UCSD-AML1 (cell line): Measurements from ENCODE around the gene TMEM254.
"Not testable (repeated sequence)": the region's sequence is repeated elsewhere in the genome, so short reads cannot be mapped to it uniquely, and the experiment has no call there.

Experiments used
- DNase-seq: peaks from one replicate; lab custom pipeline; 2025; ENCODE audit not compliant: unreplicated experiment; lab: John Stamatoyannopoulos, UW

The TMEM254 gene

GRCh38 chr10:80075781-80076180 lies 2.7 kb upstream of the TMEM254 start:
- no peak for DNase-seq

- DNase-seq: no peak
Measured at GRCh38 chr10:80077869-80078447, 507 bp upstream of the TMEM254 start.

GRCh38 chr10:80079312-80079719 lies 851 bp downstream of the TMEM254 start:
- no peak for DNase-seq

- no peak for DNase-seq
Measured at GRCh38 chr10:80081026-80081425, 2.6 kb downstream of the TMEM254 start.

GRCh38 chr10:80081801-80082750 lies 3.6 kb downstream of the TMEM254 start:
- DNase-seq: no peak

GRCh38 chr10:80090121-80090520 lies 11.7 kb downstream of the TMEM254 start:
- no peak for DNase-seq

GRCh38 chr10:80094231-80094630 lies 15.8 kb downstream of the TMEM254 start:
- no peak for DNase-seq

- not testable (repeated sequence) for DNase-seq
Measured at GRCh38 chr10:80098272-80098671, 19.8 kb downstream of the TMEM254 start.

GRCh38 chr10:80099295-80099694 lies 20.8 kb downstream of the TMEM254 start:
- not testable (repeated sequence) for DNase-seq

- DNase-seq: no peak
Measured at GRCh38 chr10:80100116-80100515, 21.7 kb downstream of the TMEM254 start.

GRCh38 chr10:80100861-80101695 lies 22.6 kb downstream of the TMEM254 start:
- DNase-seq: no peak

- DNase-seq: no peak
Measured at GRCh38 chr10:80104066-80104926, 25.8 kb downstream of the TMEM254 start.

GRCh38 chr10:80108576-80109239 lies 30.2 kb downstream of the TMEM254 start:
- no peak for DNase-seq

- DNase-seq: no peak
Measured at GRCh38 chr10:80110986-80111385, 32.5 kb downstream of the TMEM254 start.

GRCh38 chr10:80118669-80119068 lies 40.2 kb downstream of the TMEM254 start:
- DNase-seq: no peak

- DNase-seq: no peak
Measured at GRCh38 chr10:80122110-80122710, 43.7 kb downstream of the TMEM254 start.

- DNase-seq: no peak
Measured at GRCh38 chr10:80122746-80123145, 44.3 kb downstream of the TMEM254 start.

GRCh38 chr10:80126876-80127275 lies 48.4 kb downstream of the TMEM254 start:
- no peak for DNase-seq

- no peak for DNase-seq
Measured at GRCh38 chr10:80131499-80131901, 53.0 kb downstream of the TMEM254 start.
